ENCODE results near the gene GNAQ.

DNA sequence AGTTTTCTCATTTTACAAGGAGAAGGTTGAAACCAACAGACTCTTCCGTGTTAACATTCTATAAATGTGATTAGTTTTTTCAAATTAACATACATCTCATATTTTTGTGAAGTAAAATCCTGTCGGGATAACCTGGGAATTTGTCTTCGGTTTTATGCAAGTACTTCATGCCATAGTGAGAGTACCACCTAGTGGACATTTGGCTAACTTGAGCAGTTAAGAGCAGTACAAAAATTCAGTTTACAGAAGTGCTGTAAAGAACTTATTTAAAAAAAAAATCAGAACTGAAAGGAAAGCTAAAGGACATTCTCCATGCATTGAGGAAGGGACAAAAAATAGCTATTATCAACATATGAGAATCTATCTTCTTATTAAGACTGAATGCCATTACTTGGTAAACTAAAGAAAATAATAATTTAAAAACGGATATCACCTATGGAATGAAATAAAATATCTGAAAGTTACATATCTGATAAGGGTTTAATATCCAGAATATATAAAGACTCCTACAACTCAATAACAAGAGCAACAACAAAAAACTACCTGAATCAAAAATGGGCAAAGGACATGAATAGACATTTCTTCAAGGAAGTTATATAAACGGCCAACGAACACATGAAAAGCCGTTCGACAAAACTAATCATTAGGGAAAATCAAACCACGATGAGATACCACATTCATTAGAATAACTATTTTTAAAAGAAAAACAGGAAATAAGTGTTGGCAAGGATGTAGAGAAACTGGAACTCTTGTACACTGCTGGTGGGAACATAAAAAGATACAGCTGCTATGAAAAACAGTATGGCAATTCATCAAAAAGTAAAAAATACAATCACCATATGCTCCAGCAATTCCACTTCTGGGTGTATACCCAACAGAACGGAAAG is 266.5 kb downstream of the GNAQ start:
- TF ChIP-seq, protein P1, sequence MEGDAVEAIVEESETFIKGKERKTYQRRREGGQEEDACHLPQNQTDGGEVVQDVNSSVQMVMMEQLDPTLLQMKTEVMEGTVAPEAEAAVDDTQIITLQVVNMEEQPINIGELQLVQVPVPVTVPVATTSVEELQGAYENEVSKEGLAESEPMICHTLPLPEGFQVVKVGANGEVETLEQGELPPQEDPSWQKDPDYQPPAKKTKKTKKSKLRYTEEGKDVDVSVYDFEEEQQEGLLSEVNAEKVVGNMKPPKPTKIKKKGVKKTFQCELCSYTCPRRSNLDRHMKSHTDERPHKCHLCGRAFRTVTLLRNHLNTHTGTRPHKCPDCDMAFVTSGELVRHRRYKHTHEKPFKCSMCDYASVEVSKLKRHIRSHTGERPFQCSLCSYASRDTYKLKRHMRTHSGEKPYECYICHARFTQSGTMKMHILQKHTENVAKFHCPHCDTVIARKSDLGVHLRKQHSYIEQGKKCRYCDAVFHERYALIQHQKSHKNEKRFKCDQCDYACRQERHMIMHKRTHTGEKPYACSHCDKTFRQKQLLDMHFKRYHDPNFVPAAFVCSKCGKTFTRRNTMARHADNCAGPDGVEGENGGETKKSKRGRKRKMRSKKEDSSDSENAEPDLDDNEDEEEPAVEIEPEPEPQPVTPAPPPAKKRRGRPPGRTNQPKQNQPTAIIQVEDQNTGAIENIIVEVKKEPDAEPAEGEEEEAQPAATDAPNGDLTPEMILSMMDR (IDR thresholded peaks at IDR 0.05): peak in 4 of 6 experiments; percentile 10 to 39 (median 32)
- TF ChIP-seq POLR2A (IDR thresholded peaks at IDR 0.05) (no peak), EP300 (IDR thresholded peaks at IDR 0.05) (no peak), POLR2AphosphoS5 (IDR thresholded peaks at IDR 0.05) (no peak)

Data from upper lobe of left lung (tissue), 4 donors.